Fibroblast of lung (primary cell): ENCODE results near the gene GDPD1.

Source experiments
- CTCF ChIP-seq, 2 donors: IDR thresholded peaks in 1 of 2; conservative IDR thresholded peaks in 1 of 2; 1 replicate in 1 of 2; 2 replicates in 1 of 2; pipeline ENCODE4 v1.5.1; 2011 to 2012; ENCODE audit warnings: low read length in 2 of 2, control low read depth in 1 of 2, inconsistent platforms in 1 of 2, low read depth in 1 of 2, mild to moderate bottlenecking in 1 of 2
- EZH2 ChIP-seq: IDR thresholded peaks from 2 replicates; pipeline ENCODE4 v1.5.1; 2012; ENCODE audit warnings: low read length, control low read depth, mild to moderate bottlenecking; ENCODE audit errors: missing control alignments

- TF ChIP-seq CTCF (conservative IDR thresholded peaks at IDR 0.05 in 1 of 2, IDR thresholded peaks at IDR 0.05 in 1 of 2; ENCODE audit: low read depth in 1 of 2, low read length in 2 of 2) (no peak), EZH2 (no peak)
Observed at GRCh38 chr17:59296190-59296589, 75.9 kb downstream of the GDPD1 start.
